HG03097 (cell line): ENCODE data around the gene ZNF587B.
"Not testable (repeated sequence)": the region's sequence is repeated elsewhere in the genome, so short reads cannot be mapped to it uniquely, and the experiment has no call there.

Experiments
- ATAC-seq: cut with Tn5 transposase; IDR thresholded peaks from one replicate; pipeline ENCODE4 v1.9.1; 2021; ENCODE audit not compliant: unreplicated experiment, low FRiP score

ZNF587B gene

GRCh38 chr19:57817976-57818375, 12.1 kb upstream of the ZNF587B start:
- no peak for ATAC-seq

GRCh38 chr19:57818378-57818777, 11.7 kb upstream of the ZNF587B start:
- ATAC-seq = no peak

- ATAC-seq = peak; percentile 89
Observed at GRCh38 chr19:57819475-57820148, 10.5 kb upstream of the ZNF587B start.

GRCh38 chr19:57820599-57820998, 9.5 kb upstream of the ZNF587B start:
- no peak for ATAC-seq

- ATAC-seq = not testable (repeated sequence)
Observed at GRCh38 chr19:57821095-57821494, 9.0 kb upstream of the ZNF587B start.

GRCh38 chr19:57821501-57821900, 8.6 kb upstream of the ZNF587B start:
- not testable (repeated sequence) for ATAC-seq

- not testable (repeated sequence) for ATAC-seq
Observed at GRCh38 chr19:57823155-57823554, 6.9 kb upstream of the ZNF587B start.

GRCh38 chr19:57823608-57824007, 6.5 kb upstream of the ZNF587B start:
- not testable (repeated sequence) for ATAC-seq

GRCh38 chr19:57825511-57825910, 4.6 kb upstream of the ZNF587B start:
- ATAC-seq = no peak

- ATAC-seq = no peak
Observed at GRCh38 chr19:57829316-57829715, 783 bp upstream of the ZNF587B start.

GRCh38 chr19:57836991-57837390, 6.9 kb downstream of the ZNF587B start:
- not testable (repeated sequence) for ATAC-seq

GRCh38 chr19:57838622-57839191, 8.6 kb downstream of the ZNF587B start:
- ATAC-seq = not testable (repeated sequence)

- ATAC-seq = no peak
Observed at GRCh38 chr19:57841122-57841763, 11.1 kb downstream of the ZNF587B start.

GRCh38 chr19:57847164-57847563, 17.1 kb downstream of the ZNF587B start:
- not testable (repeated sequence) for ATAC-seq

- ATAC-seq = peak; percentile 14
Observed at GRCh38 chr19:57849162-57849665, 19.1 kb downstream of the ZNF587B start.

GRCh38 chr19:57849666-57850473, 19.8 kb downstream of the ZNF587B start, which contains the start of gene ZNF587:
Gene ZNF587 (plus strand): TSS chr19:57849859. CDS start chr19:57850039, 180 bp downstream.
- peak; percentile 86 for ATAC-seq

- ATAC-seq = no peak
Observed at GRCh38 chr19:57850553-57851017, 20.5 kb downstream of the ZNF587B start.

- ATAC-seq = not testable (repeated sequence)
Observed at GRCh38 chr19:57851812-57852603, 21.9 kb downstream of the ZNF587B start.

GRCh38 chr19:57854117-57854516, 24.0 kb downstream of the ZNF587B start:
- ATAC-seq = not testable (repeated sequence)

- not testable (repeated sequence) for ATAC-seq
Observed at GRCh38 chr19:57862351-57862750, 32.3 kb downstream of the ZNF587B start.
